NCI-H69 (cell line): ENCODE results near the gene ACSL6.
"Not testable (repeated sequence)": the region's sequence is repeated elsewhere in the genome, so short reads cannot be mapped to it uniquely, and the experiment has no call there.

Experiments
- DNase-seq: peaks from one replicate; lab custom pipeline; 2025; lab: John Stamatoyannopoulos, UW

Gene ACSL6

DNA sequence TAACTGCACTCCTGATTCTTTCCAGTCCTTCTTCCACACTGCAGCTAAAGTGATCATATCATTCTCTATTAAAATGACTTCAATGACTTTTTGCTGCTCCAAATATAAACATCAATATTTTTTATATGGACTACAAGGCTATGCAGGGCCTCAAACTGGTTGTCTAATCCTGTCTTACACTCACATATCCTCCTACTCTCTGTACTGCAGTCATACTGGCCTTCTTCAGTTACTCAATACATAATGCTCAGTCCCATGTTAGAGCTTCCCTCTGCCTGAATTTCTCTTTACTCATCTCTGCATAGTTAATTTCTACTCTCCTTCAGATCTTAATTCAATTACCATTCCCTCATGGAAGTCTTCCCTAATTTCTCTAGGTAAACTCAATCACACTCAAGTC lies 69.4 kb downstream of the ACSL6 start:
- no peak for DNase-seq

DNA sequence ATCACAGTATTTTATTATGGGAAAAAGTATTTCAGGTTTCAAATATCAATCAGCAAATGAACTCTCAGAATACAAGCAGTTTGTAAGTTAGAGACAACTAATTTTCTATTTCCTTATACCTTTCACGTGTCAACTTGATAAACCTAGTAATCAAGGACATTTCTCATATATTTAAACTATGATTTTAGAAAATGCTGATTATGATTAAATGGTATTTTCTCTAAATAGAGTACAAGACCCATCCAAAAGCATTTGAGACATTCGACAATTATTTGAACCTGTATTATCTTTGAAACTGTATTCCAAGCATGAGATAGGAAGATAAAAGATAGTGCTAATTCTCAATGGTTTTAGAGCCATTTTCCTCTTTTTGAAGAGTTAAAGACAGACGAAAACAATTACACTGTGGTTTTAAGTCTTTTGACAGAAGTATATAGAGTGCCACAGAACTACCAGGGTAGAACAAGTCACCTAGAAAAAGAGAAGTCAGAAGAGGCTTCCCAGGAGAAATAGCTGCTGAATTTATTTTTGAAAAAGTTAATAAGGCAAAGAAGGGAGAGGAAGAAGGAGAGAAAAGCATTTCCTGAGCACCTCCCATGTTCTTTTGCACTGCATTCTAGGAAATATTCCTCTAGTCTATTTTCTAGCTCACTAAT lies 71.6 kb downstream of the ACSL6 start:
- no peak for DNase-seq

DNA sequence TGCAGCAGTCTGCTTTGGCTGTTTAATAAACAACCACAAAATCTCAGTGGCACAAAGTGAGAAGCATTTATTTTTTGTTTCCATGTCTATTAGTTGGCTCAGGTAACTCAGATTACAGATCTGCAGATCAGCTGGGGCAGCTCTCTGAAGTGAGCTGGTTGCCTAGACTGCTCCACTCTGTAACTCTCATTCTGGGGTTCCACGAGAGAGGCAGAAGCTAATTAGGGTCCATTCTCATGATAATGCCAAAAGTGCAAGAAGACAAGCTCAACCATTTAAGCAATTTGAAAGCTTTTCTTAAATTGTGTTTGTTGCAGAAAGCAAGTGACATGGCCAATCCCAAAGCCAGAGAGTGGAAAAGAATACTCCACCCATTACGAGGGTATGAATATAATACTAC lies 79.2 kb downstream of the ACSL6 start:
- no peak for DNase-seq

DNA sequence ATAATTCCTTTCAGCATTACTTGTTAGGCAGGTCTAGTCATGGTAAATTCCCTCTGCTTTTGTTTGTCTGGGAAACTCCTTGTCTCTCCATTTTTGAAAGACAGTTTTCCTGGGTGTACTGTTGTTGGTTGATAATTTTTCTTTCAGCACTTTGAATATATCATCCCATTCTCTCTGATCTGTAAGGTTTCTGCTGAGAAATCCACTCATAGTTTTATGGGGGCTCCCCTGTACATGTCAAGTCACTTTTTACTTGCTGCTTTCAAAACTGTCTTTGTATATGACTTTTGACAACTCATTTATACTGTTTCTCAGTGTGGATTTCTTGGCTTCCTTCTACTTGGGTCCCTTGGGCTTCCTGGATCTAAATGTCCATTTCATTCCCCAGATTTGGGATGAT lies 82.5 kb downstream of the ACSL6 start:
- no peak for DNase-seq

DNA sequence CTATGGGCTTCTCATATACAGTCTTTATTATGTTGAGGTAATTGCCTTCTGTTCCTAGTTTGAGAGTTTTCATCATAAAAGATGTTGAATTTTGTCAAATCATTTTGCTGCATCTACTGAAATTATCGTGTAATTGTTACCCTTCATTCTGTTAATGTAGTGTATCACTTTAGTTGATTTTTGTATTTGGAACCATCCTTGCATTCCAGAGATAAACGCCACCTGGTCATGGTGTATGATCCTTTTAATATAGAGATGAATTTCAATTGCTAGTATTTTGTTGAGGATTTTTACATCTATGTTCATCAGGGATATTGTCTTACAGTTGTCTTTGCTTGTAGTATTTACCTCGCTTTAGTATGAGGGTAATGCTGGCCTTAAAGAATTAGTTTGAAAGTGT lies 85.3 kb downstream of the ACSL6 start:
- DNase-seq, result no peak

DNA sequence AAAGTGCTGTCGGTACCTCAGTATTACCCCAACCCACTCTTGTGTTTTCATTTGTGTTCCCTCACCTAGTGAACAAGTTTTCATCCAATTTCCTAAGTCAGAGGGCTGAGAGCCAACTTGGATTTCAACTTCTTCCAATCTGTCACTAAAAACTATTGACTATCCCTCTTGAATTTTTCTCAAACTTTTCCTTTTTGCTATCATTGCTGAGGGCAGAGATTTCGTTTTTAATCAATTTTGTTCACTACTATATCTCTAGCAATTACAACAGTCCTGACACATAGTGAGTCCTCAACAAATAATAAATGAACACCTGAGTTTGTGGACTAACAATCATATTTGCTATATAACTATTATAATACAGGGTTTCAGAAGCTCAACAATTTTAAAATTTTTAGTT lies 95.0 kb downstream of the ACSL6 start:
- DNase-seq, result no peak

DNA sequence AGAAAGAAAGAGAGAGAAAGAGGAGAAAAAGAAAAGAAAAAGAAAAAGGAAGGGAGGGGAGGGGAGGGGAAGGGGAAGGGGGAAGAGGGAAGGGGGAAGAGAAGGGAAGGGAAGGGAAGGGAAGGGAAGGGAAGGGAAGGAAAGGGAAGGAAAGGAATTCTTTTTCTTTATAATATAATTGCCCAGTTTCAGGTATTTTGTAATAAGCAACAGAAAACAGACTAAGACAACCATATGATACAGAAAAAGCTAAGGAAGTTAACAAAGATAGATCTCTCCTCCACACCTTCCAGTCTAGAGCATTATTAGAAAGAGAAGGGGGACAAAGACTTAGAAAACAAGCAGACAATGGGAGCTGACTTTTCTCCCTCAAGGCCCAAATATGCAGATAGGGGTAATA lies 97.0 kb downstream of the ACSL6 start:
- no peak for DNase-seq

DNA sequence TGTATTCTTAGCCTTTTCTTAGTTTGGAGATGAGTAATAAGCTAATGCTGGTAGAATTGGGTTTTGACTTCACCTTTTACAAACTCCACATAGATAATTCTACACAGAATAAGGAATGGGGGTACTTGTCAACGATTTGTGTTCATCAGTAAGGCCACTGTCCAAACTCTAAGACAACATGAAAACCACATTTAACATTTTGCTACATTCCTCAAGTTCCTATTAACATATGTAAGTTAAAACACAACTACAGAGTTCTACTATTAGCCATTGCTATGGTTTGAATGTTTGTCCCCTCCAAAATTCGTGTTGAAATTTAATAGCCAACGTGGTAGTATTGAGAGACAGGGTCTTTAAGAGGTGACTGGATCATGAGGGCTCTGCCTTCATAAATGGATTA lies 97.9 kb downstream of the ACSL6 start:
- DNase-seq, result no peak

DNA sequence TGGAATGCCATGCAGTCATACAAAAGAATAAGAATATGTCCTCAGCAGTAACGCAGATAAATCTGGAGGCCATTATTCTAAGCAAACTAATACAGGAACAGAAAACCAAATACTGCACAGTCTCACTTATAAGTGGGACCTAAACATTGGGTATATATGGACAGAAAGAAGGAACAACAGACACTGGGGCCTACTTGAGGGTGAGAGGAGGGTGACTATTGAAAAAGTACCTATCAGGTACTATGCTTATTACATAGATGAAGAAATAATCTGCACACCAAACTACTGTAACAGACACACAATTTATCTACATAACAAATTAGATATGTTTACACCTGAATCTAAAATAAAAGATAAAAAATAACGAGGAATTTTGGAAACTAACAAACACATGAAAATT lies 104.8 kb downstream of the ACSL6 start:
- DNase-seq, result no peak

DNA sequence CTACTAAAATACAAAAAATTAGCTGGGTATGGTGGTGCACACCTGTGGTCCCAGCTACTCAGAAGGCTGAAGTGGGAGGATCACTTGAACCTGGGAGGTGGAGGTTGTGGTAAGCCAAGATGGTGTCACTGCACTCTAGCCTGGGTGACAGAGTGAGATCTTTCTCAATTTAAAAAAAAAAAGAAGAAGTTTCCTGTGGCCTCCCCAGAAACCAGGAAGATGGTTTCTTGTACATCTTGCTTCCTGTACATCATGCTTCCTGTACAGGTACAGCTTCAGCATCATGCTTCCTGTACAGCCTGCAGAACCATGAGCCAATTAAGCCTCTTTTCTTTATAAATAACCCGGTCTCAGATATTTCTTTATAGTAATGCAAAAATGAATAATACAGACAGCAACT lies 109.2 kb downstream of the ACSL6 start:
- DNase-seq, result not testable (repeated sequence)
